ENCODE measurements around the gene ASTN1.

Gene ASTN1

DNA sequence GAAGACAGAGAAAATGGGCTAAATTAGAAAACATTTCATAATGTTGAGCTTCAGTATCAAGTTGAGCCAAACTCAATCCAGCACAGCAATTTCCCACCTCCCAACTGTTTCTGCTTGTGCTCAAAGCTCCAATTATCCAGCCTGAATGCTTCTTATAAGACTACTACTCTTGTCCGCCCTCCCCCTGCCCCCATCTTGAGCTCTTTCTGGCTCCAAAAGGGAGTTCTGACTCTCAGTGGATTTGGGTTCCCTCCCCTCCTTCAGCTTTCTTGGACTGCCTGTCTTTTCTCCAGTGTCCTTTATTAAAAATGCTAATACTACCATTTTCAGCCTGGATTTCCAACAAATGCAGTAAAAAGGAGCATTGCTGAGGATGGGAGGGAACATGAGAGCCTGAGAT, 174.8 kb downstream of the ASTN1 start:
- no peak for DNase-seq (ENCODE audit: low spot score)

DNA sequence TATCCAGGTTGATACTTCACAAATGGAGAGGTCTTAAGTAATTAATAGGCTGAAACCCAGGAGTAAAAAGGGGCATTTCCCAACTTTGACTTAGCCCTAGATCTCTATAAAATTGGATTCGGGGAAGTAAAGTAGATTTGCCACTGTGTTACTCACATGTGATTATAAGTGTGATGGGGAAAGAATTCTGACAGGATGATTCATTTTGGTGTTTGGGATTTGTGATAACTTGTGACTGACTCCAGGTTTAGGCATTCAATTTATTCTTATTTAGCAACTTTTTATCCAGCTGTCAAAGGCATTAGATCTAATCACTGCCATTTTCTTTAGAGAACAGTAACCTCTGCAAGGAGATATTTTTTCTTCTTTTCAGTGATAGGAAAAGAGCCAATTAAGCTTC, 175.5 kb downstream of the ASTN1 start:
- no peak for DNase-seq (ENCODE audit: low spot score)

DNA sequence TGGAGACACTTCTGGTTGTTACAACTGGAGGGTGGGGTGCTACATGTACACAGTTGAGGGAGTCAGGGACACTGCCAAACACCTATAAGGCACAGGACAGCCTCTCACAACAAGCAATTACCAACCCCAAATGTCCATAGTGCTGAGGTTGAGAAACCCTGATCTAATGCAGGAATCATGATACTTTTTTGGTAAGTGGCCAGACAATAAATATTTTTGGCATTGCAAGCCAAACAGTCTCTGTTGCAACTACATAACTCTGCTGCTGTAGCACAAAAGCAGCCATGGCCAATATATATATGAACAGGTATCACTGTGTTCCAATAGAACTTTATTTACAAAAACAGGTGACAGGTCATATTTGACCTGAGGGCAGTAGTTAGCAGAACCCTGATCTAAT, 177.5 kb downstream of the ASTN1 start:
- no peak for DNase-seq (ENCODE audit: low spot score)

DNA sequence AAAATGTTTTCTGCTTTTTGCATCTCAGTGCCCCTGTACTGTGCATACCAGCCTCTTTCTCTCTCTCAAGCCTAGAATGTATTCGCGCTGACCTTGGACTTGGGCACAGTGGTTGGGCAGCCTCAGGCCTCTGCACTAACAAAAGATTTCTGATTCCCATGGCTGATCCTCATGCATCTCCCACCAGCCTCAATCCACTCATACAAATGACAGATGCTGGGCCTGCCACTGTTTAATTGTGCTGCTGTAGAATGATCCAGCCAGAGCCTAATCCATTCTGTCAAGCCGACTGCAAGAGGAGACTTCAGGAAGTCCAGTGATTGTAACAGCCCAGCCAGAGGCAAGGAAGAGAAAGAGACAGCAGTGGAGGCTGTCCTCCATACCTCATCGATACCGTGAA, 180.8 kb downstream of the ASTN1 start:
- no peak for DNase-seq (ENCODE audit: low spot score)

DNA sequence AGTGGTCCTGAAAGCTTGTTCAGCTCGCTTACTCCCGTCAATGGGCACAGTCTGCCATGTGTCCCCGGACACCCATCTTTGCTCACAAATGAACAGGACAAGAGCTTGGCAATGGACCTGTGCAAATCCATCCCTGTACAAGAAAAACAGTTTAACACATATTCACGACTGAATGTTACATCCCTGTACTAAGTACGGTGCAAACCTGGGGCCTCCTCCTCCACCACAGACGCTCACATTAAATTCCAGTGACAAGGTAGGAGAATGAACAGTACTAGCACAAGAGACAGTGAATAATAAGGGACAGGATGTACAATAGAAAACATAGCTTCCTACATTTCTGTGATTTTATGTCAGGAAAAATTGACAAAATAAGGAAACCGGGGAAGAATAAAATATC, 187.7 kb downstream of the ASTN1 start:
- no peak for DNase-seq (ENCODE audit: low spot score)

DNA sequence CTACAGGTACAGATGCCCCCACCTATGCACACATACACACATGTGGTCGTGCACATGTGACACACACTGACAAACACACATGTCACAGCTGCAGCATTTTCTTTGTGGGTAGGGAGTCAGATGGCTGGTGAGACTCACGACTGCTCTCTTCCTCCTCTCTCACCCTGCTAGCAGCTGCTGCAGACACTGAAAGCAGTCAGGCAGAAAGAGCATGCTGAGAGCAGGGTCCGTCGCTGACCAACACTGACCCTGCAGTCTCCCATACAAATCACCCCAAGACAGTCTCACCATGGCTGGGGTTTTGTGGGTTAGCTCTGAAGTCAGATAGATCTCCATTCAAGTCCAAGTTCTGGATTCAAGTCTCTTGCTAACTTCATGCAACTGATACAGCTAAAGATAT, 188.3 kb downstream of the ASTN1 start:
- no peak for DNase-seq (ENCODE audit: low spot score)

DNA sequence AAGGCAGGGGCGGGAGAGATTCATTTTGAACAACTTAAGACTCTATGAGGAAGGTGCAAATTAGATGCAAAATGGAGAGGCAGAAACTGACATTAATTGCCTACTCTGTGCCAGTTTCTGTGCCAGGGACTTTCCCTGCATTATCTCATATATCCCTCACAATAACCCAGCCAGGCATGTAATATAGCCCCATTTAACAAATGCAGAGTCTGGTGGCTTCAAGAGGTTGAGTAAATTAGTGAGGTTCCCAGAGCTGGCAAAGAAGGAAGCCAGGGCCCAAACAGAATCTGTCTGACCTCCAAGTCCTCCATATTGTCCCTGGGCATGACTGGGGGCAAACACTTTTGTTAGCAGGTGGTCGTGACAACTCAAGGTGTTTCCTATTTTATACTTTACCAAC, 199.8 kb downstream of the ASTN1 start:
- no peak for DNase-seq (ENCODE audit: low spot score)

DNA sequence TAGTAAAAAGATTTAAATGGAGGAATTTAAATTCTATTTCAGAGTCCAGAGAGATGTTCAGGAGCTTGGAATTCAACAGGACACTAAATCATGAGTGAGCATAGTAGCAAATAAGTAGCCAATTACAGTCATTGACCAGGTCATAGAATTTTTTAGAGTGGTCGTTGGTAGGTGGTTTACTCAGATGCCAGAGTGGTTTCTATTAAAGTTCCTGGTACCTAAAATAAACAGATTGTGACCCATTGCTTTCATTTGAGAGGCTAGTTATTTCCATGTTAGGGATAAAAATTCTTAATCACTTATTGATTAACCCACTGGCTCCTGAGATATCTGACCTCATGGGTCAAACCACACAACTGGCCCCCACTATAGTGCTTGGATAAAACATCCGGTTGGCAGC, 201.3 kb downstream of the ASTN1 start:
- no peak for DNase-seq (ENCODE audit: low spot score)

DNA sequence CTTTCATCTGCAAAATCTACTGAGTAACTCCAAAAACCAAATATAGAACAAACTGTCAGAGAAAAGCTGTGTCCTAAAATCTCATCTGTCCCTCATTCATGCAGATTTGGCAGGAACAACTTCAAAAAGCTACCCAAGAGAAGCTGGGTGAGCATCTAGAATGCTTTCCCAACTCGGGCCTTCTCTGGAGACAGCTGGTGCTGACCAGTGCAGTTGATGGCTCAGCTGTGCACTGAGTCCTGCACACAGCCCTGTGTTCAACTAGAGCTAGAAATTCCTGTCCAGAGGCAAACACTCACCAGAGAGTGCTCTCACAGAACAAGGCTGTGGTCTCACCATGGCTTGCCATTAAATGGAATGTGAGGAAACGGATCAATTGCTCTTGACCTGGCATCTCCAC, 202.8 kb downstream of the ASTN1 start:
- DNase-seq (ENCODE audit: low spot score), result no peak

DNA sequence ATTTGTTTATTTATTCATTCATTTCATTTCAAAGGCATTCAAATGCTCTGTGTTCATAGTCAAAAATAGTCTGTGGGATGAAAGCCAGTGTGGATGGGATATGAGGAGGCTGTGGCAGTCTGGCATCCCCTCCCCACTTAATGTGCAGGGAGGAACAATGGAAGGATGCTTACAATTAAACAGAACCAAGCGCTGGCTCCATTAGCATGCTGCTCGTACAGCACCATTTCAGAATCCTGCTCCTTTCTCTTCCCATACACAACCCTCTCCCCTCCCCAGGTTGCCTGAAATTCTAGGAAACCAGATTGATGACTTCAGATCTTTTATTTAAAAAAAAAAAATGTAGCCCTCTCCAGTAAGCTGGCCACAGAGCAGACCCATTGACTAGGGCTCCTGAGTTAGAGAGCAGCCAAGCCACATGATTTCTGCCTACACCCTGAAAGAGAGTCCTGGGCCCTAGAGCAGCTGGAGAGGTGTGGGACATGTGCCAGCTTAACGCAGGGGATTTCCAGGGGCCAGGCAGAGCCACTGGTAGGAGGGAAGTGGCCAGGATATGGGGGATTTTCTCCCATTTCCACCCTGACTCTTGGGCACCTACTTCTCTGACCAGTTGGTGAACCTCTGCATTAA, 205.2 kb downstream of the ASTN1 start:
- DNase-seq (ENCODE audit: low spot score), result no peak

DNA sequence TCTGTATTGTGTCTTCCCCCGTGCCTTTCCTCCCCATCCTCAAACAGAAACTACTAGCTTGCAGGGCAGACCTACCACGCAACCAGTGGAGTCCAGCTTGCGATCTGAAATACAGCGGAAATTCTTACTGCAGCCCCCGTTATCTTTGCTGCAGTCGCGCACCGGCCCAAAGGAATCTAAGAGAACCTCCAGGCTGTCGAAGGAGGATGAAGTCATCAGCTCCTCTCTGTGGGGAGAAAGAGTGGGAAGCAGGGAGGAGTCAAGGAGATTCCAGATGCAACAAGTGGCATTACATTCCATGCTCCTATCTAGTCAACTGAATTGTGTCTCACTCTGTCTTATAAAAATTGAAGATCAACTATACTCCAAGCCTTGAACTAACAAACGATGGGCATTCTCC, 206.9 kb downstream of the ASTN1 start:
- no peak for DNase-seq (ENCODE audit: low spot score)

DNA sequence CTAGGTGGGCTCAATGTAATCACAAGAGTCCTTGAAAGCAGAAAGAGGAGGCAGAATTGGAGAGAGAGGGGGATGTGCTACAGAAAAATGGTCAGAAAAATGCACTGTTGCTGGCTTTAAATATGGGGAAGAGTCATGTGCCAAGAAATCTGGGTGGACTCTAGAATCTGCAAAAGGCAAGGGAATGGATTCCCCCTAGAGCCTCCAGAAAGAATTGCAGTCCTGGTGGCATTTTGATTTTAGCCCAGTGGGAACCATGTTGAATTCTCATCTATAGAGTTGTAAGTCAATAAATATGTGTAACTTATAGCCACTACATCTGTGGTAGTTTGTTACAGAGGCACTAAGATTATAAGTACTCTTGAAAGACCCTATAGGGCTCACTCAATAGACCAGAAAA, 210.3 kb downstream of the ASTN1 start:
- no peak for DNase-seq (ENCODE audit: low spot score)

DNA sequence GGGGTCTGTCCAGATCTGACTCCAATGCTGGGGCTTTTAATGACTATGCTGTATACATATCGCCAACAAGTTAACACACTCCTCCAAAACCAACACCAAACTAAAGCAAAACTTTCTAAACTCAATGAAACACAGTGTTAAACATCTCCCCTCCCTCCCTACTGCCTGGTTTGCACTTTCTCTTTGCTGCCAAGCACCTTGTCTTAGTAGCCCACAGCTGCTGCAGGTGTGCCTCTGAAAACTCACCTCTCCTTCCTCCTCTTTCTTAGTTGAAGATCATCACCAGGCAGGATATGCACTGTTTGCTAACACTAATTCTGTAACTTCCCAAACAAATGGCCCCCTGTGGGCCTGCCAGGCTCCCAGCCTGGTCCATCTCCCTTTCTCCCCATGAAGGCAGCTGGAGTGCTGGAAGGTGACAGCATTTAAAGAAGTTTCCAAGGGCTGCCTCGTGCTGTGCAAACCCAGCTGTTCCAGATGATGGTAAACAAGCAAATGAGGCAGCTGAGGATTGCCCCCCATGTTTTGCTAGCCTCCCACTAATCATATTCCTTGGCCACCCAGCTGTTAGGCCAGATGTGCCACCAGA, 213.7 kb downstream of the ASTN1 start:
- DNase-seq (ENCODE audit: low spot score), result no peak

DNA sequence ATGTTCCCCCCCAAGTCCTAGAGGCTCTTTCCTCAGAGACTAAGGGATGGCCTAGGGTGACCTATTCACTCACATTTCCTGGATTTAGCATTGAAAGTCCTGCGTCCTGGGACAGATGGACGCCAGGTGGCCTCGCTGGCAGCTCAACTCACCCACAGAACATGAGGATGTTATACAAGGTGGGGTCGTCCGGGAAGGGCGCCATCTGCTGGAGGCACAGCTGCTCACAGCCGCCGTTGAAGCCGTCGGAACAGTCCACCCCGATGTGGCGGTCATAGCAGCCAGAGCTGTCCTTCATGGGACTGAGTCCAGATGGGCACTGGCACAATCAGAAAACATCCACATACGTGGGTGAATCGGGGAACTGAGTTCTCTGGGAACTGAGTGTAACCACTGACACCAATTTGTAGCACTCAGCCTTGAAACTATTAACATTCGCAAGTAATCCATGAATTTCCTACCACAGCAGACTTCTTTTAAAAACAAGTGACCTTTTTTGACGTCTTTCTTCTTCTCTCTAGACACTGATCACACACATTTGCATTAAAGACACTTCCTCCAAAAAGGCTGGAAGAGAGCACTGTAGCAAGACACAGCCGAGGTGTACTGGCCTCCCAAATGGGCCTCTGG, 215.4 kb downstream of the ASTN1 start:
- peak; percentile 90 for DNase-seq (ENCODE audit: low spot score)

DNA sequence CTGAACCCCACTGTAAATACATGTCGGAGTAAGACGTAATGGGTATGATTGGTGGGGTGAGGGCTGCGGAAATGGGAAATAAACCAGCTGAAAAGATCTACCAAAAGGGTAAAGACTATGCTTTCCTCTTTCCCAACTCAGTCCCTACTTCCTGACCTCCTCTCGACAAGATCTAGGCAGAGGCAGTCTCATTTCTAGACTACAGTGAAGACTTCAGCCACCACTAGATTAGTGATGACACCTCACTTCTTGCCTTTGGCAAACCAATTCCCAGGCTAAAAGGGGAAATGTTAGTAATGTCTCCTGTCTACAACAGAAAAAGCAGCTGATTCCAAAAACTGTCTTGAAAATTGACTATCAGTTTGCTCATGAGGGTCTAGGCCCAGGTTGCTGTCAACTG, 219.9 kb downstream of the ASTN1 start:
- DNase-seq (ENCODE audit: low spot score), result no peak

DNA sequence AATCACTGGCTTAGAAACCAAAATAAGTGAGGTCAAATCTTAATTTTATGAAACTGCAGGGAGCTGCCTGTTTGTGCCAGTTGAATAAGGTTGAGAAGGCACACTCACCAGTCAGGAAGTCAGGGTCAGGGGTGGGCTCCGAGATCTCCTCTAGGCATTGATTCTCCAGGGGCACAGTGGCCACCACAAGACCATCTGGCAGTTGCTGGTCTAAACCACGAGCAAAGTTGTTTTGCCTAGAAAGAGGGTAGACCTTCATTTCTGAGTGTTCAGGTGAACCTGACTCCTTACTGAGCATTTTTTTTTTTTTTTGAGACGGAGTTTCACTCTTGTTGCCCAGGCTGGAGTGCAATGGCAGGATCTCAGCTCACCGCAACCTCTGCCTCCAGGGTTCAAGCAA, 220.7 kb downstream of the ASTN1 start:
- DNase-seq (ENCODE audit: low spot score), result no peak

DNA sequence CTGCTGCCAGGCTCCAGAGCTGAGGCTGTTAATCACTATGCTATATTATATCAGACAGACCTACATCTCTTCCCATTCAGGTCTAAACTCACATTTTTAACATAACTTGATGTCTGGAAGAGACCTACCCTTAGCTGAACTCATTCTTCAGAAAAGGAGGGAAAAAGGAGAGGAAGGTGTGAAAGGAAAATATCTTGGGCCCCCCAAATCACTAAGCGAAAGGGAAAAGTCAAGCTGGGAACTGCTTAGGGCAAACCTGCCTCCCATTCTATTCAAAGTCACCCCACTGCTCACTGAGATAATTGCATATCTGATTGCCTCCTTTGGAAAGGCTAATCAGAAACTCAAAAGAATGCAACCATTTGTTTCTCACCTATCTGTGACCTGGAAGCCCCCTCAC, 222.2 kb downstream of the ASTN1 start:
- DNase-seq (ENCODE audit: low spot score), result no peak

DNA sequence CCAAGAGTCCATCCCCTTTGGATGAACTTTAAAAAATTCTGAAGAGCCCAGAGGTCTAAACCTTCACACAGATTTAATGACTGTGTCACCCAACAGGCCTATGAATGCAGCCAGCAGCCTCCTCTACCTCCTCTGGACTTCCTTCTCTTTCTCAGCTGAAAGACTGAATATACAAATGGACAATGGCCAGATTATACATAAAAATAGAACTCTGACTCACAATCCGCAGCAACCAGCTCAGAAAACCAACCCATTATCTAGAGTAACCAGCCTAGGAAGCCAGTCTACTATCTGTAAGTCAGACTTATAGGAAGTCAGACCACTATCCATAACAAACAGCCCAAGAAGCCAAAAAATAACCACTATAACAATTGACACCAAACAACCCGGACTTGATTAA, 224.5 kb downstream of the ASTN1 start:
- no peak for DNase-seq (ENCODE audit: low spot score)

DNA sequence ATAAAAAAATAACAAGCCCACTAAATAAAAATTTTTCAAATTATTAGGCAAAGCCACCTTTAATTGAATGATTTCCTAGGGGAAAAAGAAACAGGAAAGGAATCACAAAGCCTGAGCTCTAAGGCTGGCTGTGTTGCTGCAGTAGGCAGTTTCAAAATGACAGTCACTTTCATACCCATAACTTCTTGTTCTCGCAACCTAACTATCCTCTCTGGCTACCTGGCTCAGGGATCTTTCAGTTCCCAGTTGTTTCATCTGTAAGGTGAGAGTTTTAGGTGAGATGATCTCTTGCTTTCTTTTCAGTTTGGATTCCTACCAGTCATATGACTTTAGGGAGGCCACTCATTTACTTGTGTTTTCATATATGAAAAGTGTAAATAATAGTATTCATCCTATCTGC, 226.1 kb downstream of the ASTN1 start:
- DNase-seq (ENCODE audit: low spot score), result no peak

DNA sequence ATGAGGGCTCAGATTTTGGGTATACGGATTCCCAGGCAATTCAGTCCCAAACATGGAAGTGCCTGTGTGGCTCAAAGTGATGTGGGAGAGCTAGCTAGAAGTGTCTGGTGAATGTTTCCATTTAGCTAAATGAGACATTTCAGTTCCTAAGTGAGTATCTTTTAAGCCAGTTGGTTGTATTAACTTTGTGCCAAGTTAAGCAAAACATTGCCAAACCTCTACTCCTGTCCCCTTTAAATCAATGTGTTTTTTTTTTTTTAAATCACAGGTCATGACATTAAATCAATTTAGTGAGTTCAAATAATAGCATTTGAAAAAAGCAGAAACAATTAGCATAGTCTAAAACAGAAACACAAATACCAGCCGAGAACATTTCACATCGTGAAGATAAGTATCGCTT, 230.1 kb downstream of the ASTN1 start:
- DNase-seq (ENCODE audit: low spot score), result no peak

DNA sequence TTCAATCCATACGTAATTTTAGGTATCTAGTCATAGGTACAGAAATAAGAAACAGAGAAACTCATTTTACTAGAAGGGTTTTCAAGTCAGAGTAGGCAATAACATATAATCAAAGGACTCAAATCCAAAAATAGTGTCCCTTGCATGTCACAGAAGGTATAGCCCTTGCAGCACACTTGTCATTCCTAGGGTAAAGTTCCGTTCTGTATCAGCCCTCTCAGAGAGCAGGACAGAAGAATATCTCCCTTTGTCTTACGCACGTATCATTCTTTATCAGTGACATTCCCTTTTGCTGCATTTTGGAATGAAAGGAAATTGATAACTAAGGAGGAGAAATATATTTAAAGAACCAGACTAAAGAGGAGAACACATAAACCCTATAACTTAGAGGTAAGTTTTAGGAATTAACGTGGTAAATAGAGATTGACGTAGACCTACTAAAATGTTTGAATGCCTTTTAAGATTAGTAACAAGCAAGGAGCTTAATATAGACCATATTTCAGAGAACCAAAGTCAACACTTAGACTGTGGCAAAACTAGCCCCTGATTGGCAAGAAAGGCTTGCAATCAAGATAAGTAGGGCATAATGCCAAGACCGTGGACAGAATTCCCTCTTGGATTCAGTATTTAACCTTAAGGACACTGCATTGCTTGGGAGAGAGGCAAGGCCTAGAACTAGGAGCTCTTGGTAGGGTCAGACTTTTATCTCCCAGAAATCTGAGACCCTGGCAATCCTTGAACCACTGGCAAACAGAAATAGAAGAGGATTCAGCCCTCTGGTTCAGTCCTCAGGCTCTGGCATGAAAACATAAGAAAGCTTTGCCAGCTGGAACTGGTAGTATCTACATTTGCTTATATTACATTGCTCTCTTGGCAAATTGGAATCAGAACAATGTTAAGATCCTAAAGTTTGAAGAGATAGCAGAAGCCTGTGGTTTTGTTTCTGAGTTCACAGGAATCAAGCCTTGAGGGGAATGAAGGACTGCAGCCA, 232.1 kb downstream of the ASTN1 start:
- DNase-seq (ENCODE audit: low spot score), result no peak

DNA sequence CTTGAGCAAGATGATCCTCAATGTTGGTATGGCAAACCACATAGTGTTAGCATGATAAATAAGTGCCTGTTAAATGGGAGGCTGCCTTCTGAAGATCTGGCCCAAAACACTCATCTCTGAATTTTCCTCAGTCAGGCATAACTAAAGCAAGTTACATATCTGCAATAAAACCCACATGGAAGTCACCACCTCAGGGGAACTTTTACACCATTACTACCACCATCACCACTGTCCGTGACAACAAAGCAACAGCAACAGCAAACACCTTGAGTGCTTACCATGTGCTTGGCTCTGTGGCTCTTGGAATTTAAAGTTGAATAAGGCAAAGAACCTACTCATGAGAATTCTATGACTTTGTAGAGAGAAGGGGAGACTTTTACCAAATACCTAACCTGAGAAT, 233.0 kb downstream of the ASTN1 start:
- DNase-seq (ENCODE audit: low spot score), result no peak

Measured in ecto neural progenitor cell (in vitro differentiated cells).